Subcutaneous adipose tissue (tissue), 4 donors: ENCODE data around the gene SYT7. TPM values are rescaled to one million over a fixed set of nuclear protein-coding genes. Genes with fewer than 3 reads are reported as not detected.

Experiments
- total RNA-seq, 4 donors: library from RNA; depleted of rRNA; stranded (reverse); fragments of >200 nt; gene quantifications; one replicate each; pipeline ENCODE4 v1.1.0, GENCODE V29; 2016
- TF ChIP-seq, protein P1 (sequence below): fragments of 450-650 bp; IDR thresholded peaks from one replicate; pipeline ENCODE4 v1.5.1; 2016; ENCODE audit warnings: low read depth, mild to moderate bottlenecking, control low read depth, antibody characterized with exemption, moderate library complexity

SYT7 gene
- total RNA-seq, 4 donors from 2014 or later, result 0.66 to 4.0 (median 1.4) TPM

GRCh38 chr11:61587541-61587941, 6.7 kb upstream of the SYT7 start:
- TF ChIP-seq, protein P1, sequence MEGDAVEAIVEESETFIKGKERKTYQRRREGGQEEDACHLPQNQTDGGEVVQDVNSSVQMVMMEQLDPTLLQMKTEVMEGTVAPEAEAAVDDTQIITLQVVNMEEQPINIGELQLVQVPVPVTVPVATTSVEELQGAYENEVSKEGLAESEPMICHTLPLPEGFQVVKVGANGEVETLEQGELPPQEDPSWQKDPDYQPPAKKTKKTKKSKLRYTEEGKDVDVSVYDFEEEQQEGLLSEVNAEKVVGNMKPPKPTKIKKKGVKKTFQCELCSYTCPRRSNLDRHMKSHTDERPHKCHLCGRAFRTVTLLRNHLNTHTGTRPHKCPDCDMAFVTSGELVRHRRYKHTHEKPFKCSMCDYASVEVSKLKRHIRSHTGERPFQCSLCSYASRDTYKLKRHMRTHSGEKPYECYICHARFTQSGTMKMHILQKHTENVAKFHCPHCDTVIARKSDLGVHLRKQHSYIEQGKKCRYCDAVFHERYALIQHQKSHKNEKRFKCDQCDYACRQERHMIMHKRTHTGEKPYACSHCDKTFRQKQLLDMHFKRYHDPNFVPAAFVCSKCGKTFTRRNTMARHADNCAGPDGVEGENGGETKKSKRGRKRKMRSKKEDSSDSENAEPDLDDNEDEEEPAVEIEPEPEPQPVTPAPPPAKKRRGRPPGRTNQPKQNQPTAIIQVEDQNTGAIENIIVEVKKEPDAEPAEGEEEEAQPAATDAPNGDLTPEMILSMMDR, result no peak

- TF ChIP-seq, protein P1, result no peak
Measured at GRCh38 chr11:61586792-61587430, 6.0 kb upstream of the SYT7 start.

DNA sequence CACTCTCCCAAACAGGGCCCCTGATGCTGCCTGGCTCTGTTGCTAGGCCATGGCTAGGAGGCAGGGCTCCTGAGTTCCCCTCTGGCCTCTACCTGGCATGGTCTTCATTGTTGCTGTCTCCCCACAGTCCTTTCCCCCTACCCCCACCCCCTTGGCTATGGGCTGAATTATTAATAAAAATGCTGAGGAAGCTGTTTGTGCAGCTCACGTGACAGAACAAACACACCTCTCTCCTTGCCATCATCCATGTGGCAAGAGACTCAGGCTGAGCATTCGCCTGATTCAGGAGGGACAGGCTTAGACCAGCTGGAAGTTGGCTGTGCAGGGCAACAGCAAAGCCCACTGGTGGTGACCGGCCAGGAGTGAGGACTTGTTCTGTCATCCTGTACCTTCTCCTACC, 4.2 kb upstream of the SYT7 start:
- TF ChIP-seq, protein P1, result no peak

GRCh38 chr11:61581931-61582330, 1.1 kb upstream of the SYT7 start:
- TF ChIP-seq, protein P1, result no peak

DNA sequence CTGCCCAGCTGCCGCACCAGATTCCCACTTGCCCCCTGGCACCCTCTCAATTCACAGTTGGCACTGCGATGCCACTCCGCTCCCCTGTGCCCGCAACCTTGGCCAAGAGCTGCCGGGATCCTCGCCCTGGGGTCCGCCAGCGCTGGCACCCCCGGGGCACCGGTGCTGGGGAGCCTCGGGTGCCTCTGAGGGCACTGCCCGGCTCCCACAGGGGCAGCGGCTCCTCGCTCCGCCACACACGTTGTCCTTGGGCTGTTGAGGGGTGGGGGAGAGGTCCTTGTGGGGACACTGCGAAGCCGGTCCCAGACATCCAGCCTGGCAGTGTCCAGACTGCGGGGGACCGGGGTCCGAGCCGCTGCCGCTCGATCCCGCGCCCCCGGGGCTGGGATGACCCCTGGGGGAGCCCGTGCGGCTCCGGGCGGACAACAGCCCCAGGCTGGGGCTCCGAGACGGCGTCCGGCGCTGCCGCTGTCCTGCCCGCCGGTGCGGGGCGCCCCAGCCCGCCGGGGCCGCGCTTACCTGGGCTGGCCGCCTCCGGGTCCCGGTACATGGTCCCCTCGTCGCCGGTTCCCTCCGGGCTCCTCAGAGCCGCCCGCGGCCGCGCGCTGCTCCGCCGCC, 496 bp downstream of the SYT7 start:
- TF ChIP-seq, protein P1, result no peak

DNA sequence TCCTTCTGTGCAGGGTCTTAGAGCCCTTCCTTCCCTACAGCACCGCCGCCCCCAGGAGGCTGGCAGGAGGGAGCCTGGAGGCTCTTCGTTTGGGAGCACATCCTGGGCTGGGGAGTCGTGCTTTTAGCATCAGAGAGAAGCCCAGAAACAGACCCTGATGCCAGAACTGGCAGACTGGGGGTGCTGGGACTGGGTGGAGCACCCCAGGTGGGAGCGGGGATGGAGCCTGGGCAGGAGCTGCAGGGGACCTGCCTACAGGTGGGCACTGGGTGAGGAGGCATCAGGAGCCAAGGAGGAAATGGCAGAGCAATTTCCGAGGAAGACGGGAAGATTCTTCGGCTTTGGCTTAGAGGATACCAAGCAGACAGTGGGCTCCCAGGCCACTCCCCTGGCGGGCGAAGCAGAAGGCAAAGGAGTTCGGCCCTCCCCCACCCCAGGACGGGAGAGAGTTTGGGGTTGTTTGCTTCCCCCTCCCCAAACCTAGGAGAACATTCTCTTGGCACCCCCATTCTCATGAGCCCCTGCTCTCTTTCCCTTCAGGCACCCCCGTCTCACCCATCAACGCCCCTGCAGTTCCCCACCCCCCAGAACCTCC, 1.1 kb downstream of the SYT7 start:
- TF ChIP-seq, protein P1, result no peak

DNA sequence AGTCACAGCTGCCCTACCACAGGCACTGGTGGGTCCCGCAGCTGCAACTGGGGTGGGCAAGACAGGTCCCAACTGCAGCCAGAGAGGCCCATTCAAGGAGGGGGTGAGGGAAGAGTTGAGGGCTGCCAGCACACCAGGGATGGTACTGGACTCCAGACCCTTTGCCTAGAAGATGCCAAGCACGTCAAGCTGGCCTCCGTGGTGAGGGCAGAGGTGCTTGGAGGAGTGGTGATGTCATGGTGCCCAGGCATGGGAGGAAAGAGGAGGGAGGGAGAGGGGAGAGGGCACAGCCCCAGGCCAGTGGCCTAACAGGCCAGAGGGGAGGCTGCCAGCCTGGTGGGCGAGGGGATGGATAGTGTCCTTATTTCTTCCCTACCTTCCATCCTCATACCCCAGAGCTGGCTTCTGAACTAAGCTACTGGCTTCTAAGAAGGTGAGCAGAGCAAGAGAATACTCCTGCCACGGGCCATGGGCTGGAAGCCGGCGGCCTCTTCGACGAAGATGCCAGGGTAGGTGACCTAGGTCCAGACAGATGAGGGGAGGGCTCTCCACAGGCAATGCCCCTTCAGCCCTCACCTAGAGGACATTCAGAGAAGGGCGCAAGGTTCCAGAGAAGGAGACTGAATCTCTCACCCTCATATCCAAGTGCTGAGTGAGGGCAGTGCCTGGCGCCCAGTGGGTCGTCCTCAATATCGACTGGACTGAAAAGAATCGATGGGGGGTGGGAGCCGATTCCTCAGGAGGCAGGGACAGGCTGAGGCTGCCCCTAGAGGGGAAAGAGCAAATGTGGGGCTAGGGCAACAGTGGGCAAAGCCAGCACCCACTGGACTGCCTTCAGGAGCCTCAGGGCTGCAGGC, 1.8 kb downstream of the SYT7 start:
- TF ChIP-seq, protein P1, result no peak
